NCI-H526 (cell line): ENCODE data around the gene NOL6.

Experiments
- DNase-seq, 2 experiments: peaks; one replicate each; lab custom pipeline; 2025; lab: John Stamatoyannopoulos, UW

Gene NOL6

DNA sequence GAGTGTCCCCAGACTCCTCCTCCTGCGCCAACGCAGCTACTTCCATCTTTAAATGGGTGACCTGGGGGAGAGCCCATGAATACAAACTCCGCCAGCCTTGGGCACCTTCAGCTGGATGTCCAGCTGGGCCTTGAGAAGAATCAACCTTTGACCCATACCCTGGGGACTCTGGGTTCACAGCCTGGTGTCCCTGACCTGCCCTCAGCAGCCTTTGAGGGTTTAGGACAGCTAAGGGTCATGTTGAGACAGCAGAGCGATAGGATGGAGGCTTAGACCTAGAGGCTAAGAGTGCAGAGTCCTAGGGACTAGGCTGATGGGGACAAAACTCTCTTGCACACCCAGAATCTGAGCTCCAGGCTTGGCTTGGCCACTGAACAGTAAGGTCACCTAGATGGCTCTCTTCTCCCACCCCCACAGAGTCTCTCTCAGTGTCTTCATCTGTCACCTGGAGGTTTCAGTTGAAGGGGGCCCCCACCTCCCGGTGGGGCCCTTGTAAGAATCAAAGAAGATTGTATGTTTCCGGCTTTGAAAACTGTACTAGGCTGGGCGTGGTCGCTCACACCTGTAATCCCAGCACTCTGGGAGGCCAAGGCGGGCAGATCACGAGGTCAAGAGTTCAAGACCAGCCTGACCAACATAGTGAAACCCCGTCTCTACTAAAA, 19.6 kb downstream of the NOL6 start:
- no peak for DNase-seq

DNA sequence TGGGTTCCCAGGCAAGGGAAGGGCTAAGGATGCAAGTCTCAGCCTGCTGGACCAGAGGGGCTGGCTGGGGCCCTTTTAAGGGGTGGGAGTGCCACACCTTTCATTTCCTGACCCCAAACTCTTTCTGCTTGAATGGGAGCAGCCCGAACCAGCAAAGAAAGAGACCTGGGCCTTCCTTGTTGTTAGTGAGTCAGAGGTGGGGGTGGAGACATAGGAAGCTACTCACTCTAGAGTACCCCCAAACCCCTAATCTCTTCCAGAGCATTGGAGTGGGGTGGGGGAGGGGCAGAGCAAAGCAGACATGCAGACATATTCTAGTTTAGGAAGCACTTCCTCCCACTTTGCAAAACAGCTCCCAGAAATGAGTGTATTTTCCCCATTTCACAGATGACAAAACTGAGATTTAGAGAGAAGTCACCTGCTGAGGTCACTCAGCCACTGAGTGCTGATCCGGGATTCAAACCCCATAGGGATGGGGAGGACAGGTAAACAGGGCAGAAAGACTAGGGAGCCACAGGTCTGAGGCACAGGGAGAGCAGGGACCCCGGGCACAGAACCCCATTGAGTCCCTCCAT, 20.4 kb downstream of the NOL6 start:
- DNase-seq = no peak

DNA sequence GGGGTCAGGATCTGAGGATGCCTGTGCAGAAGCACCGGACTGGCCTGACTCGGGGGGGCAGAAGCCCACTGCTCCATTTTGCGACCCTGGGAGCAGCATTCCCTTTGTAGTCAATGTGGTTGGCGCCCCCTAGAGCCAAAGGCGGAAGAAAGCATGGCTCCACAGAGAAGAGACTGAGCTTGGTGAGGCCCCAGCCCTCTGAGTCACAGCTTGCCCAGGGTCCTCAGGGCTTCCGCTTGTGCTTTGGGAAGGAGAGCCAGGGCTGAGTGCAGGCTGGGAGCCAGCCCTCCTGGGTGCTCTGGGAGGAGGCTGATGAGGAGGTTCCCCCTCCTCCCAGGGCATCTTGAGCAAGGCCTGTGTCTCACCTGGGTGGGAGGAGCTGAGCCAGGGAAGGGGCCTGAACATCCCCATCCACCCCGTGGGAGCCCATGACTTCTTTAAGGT, 20.9 kb downstream of the NOL6 start:
- DNase-seq = peak; percentile 4 to 58

DNA sequence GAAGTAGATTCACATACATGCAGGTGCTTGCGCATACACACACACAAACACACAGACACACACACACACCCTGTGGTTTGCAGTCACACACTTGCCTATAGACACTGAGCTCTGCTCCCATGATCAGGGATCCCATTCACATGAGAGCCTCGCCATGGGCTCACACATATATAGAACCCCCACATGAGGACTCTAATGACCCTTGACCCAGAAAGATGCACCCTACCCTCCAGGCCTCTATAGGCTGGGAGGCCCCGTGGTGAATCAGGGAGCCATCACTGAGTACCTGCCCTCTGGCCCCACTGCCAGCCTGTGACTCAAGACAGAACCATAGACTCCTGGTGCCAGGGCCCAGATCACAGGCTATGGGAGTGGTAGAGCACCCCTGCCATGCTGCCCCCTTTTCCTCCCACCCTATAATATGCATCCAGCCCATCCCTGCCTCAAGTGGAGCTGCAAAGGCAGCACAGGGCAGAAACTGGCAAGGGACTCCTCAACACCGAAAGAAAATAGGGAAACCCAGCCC, 23.0 kb downstream of the NOL6 start:
- no peak for DNase-seq

DNA sequence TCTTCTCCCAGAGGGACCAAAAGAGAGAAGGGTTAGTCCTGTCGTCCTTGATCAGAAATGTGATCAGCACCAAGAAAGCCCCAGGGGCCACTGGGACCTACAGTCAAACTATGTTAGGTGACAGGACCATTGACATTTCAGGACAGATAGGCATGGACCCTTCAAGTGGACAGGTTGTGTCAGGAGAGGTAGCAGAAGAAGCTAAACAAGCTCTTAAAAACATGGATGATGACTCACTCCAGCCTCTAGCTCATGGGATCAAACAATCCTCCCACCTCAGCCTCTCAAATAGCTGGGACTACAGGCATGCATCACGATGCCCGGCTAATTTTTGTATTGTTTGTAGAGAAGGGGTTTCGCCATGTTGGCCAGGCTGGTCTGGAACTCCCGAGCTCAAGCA, 24.0 kb downstream of the NOL6 start:
- DNase-seq = no peak

DNA sequence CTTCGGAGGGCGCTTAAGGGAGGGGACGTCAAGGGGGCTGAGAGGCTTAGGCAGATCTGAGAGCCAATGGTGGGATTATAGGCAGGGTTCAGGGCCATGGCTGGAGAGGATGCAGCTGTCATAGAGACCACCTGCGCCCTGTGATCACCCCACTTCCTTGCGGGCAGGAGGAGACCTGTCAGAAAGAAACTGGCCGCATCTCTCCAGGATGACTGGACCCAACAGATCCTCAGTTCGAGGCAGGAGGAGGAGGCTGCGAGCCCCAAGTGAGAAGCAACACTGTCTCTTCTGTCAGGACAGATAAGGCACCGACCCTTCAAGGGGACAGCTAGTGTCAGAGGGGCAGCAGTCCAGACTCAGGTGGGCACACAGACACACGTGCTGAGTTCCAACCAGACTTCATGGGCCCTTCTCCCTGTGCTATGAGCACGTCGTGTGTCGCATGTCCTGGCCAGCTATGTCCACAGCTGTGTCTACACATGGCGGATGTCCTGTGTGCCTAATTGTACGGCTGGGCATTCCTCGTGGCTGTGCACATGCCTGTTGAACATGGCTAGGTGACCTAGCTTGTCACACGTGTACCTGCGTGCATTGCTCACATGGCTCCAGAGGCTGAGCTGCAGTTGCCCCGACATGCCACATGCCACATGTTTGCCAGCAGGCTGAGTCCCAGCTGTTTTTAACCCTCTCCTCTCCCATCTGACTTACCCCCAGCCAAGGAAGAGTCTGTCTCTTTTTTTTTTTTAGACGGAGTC, 25.7 kb downstream of the NOL6 start:
- peak in 1 of 2 experiments; percentile 11 for DNase-seq

DNA sequence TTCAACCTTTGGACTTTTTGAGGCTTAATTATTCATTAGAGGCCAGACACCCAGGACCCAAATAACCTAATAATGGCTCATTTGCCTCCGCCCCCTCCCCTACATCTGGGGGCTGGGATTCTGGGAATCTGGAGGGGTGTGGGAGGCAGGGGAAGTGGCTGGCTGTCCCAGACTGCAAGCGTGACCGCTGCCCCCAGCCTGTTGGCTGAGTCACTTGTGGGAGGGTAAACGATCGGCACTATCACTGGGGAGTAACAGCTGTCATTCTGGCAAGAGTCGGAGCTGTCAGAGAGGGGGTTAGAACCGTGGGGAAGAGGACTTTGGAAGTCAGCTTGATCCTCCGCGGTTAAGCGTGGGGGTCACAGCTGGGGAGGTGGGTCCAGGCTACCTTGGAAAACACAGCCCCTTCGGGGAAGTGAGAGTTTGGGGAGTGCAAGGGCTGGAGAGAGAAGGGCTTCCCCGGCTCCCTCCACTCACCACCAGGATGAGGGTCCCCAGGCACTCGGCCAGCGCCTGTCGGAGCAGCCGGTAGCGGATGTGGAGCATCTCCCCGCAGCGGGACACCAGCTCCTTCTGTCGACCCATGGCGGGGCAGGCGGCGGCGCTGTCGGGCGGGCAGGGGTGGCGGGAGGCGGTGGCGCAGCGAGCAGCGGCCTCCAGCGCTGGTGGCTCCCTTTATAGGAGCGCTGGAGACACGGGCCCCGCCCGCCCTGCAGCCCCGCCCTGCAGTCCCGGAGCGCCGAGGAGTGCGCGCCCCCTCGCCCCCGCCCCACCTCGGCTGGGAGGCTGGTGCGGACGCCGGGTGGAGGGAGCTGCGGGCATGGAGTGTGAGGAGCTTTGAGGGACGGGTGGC, 26.6 kb downstream of the NOL6 start, which contains the start of gene AQP3:
Gene AQP3, minus strand, starts transcription at position 648 of the 853 bp plus-strand sequence. Its CDS starts 63 bp downstream, at position 585.
- DNase-seq = peak; percentile 12 to 68

DNA sequence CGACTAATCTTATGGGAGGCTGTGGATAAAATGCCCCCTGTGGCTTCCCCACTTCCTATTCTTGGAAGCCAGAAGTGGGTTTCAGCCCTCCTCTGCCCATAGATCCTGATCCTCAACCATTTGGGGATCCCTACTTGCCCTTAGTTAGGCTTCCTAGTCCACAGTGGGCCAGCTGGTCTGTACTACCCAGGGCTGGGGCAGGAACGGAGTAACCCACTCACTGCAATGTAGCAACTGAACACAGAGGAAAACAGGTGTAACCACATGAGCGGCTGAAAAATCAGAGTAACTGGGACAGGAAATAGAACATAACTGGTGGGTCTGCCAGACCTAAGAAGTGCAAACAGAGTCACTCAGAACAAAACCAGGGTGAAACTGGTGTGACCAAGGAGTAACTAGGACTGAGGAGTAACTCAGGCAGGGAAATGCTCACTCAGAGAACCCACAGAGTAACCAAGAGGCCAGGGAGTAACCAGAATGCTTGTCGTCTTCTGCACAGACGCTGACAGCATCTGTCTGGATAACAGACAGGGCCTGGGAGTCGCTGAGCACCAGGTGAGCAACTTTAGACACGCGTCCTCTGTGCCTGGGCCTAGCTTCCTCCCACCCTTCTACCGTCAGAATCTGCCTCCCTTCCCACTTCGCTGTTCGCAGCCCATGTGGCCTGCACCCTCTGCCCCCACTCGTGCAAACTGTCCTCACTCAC, 27.3 kb downstream of the NOL6 start:
- no peak for DNase-seq

DNA sequence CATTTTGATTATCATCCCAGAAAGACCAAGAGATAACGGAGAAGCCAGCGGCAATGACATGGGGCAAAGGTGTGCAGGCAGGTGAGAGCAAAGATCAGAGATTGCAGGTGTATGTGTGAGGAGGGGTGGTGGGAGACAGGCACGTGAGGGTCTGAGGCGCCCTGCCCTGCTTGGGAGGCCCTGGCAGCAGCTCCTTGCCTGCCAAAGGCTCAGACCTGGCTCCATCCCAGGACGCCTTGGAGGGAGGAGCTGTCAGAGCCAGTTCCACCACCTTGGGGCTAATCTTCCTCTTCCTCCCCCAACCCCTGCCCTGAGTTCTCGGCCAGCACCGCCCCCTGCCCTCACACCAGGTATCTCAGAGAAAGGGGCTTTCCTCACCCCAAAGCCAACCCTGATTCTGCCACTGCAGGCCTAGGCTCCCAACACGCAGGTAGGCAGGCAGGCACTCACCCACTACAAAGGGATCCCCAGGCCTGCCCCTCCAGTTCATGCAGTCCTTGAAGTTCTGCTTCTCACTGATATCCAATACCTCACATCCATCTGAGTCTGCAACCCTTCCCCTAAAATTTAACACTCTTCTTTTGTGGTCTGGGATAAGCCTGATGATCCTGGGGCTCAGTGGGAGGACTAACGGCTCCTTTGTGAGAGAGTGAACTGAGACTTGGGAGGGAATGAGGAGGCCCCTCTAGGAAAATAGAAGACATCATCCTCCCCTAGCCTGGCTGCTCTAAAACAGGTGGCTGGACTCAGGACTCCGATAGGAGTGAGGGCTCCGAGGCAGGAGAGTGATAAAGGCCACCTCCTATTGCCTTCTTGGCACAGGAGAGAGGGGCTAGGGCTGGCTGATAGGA, 28.1 kb downstream of the NOL6 start:
- no peak for DNase-seq

DNA sequence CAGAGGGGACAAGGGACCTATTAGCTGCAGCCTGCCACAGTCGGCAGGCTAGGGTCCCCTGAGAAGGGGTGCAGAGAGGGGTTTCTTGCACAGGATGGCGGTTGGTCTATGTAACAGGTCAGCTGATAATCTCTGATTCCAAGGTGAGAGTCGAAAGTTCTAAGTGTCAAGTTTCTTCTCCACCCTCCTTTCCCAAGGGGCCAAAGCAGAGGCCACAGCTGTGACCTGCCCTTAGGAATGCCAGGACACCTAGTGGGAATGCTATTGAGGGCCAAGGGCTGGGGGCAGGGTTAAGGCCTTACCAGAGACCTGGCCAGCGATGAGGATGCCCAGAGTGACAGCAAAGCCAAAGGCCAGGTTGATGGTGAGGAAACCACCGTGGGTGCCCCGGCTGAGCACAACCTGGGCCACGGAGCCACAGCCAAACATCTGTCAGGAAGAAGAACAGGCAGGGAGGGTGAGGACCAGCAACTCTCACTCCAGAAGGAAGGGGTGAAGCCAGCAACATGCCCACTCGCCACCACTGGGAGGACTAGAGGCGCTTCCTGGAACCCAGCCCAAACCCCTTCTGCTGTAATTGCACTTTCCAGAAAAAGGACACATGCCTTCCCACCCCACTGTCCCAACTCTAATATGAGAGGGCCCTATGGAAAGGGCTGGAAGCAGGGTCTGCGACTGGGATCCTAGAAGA, 30.1 kb downstream of the NOL6 start:
- DNase-seq = no peak

DNA sequence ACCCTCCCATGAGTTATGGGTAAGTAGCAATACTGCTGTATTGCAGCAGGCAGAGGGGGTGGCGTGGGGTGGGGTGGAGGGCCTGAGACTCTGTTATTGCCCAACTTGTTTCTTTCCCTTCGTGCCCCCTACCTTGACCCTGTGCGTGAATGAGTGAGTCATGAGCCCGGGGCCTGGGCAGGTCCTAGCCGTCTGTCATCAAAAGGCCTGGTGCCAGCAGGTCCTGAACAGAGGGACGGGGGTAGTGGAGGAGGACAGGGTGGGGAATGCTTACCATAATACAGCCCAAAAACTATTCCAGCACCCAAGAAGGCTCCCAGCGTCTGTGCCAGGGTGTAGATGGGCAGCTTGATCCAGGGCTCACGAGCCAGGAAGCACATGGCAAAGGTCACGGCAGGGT, 30.7 kb downstream of the NOL6 start:
- no peak for DNase-seq

DNA sequence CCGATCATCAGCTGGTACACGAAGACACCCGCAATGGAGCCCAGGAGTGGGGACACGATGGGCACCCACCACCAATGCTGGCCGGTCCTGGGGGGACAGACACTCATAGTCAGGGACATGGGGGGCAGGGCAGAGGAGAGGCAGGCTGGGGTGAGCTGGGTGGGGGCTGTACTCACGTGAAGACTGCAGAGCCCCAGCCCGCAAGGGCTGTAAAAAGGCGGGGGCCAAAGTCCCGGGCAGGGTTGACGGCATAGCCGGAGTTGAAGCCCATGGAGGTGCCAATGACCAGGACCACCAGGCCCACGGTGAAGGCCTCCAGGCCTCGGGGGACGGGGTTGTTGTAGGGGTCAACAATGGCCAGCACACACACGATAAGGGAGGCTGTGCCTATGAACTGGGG, 31.6 kb downstream of the NOL6 start:
- no peak for DNase-seq

DNA sequence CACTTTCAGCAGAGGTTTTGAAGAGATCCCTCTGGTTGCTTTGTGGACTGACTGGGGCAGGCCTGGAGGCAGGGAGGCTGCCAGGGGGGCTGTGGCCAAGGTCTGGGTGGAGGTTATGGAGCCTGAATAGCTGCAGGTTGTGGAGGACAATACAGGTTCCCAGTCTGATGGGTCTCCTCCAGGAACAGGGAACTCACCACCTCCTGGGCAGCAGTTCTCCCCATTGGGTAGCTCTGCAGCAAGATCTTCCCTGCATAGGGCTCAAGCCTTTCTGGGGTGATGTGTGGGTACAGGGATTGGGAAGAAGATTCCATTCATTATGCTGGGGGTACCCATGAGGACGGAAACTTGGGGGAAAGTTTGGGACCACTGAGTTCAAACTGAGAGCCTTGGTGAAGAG, 33.1 kb downstream of the NOL6 start:
- DNase-seq = no peak

DNA sequence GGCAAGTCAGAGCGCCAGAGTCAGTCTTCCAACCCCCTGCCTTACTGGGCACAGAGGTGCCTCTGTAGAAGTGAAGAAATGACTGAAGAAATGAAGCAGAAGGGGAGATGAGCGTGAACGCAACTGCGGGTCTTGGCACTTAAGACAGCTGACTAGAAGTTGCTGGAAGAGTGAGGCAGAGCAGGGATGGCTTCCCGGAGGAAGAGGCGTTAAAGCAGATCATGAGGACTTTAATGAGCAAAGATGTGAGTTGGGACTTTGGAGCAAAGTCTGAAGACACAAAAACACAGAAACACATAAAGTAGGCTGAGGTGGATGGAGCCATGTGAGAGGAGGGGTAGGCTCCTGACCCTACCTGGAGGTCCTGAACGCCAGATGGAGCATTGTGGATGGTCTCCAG, 33.5 kb downstream of the NOL6 start:
- DNase-seq = no peak

DNA sequence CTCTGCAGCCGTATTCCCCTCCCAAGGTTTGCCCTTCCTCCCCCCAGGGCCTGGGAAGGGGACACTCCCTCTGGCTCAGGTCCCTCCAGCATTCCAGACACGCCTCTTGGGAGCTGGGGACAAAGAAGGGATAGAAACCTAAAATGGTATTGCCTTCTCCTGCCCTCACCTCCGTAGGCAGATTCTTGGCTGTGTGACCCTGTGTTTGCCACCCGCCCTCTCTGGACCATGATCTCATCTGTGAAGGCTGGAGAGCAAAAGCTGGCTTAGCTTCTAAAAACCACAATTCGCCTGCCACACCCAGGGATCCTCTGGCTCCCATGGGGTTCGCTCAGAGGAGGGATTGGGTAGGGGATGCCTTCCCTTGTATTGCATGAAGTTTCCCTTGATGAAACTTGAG, 34.0 kb downstream of the NOL6 start:
- no peak for DNase-seq

DNA sequence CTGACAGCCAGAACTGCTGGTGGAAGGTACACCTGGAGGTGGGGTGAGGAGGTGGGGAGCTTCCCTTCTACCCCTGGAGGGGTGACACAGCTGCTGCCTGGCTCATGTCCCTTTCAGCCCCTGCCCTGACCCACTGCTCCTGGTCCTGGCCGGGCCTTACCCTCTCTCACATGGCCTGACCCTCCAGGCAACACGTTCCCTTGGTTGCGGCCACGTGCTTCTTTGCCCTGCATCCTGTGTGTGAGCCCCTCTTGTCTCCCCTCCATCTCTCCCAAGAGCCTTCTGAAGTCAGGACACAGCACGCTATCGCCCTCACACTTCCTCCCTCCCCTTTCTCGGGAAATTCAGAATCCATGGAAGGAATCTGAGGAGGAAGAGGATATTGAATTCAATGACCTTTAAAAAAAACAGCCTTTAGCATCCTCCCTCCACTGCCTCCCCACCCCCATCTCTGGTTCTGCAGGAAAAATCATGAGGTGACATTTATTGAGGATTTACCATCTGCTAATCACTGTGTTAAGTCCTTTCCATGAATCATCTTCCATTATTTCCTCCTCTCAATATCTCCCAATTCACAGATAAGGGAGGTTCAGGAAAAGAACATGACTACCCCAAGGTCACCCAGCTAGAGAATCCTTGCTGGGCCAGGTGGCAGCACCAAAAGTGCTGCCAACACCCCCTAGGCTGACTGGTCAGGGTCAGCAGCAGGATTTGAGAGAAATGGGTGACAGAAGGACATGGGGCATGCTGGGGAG, 34.6 kb downstream of the NOL6 start:
- no peak for DNase-seq

DNA sequence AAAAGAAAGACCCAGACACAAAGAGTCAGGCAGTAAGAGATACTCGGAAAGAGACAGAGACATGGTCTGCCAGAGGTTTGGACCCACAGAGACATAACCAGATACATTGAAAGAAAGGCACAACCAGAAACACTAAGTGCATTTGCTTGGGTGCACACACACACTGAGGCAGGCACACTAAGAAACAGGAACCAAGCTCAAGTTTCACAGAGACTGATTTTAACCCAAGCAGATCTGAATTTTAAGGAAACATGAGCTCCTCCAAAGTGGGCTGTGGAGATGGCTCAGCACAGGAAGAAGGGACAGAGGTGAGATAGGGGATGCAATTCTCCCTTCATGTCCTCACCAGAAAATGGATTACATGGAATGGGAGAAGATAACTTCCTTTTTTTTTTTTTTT, 35.8 kb downstream of the NOL6 start:
- DNase-seq = no peak

DNA sequence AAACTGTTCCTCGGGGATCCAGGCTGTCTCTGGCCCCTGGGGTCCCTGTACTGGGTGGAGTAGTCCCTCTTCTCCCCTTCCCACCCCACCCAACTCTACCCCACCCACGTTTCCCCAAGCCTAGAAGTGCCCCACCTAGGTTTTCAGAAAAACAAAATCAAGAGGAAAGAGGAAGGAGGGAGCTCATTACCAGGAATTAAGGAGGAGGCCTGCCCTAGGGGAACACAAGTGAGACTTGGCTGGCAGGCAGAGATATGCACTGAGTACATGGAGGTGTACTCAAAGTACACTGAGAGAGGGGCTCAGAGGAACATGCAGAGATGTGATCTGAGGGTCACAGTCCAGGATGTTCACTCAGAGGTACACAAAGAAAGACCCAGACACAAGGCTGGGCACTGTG, 36.5 kb downstream of the NOL6 start:
- DNase-seq = no peak

DNA sequence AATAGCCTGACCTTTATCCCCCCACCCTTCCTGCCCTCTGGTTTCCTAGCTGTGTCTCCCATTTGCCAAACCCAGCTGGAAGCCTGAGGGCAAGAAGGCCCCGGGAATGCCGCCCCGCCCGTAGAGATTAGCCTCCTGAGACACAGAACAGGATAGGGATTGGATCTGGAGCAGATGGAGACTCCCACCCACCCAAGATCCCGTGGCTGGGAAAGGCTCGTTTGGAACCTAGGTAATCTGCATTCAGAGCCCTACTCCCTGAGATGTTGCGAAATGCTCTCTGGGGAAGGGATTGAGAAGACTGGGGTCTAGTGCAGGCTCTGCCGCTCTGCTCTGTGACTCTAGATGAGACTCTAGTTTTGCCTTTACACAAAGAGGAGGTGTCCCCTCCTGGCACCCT, 37.3 kb downstream of the NOL6 start:
- DNase-seq = no peak
